NCI-H524 treated with DMSO at 0.1 percent for 48 hours (cell line): ENCODE measurements around the gene SCRN2.

Source experiments
- DNase-seq: peaks from one replicate; lab custom pipeline; 2025; lab: John Stamatoyannopoulos, UW

The SCRN2 gene

DNA sequence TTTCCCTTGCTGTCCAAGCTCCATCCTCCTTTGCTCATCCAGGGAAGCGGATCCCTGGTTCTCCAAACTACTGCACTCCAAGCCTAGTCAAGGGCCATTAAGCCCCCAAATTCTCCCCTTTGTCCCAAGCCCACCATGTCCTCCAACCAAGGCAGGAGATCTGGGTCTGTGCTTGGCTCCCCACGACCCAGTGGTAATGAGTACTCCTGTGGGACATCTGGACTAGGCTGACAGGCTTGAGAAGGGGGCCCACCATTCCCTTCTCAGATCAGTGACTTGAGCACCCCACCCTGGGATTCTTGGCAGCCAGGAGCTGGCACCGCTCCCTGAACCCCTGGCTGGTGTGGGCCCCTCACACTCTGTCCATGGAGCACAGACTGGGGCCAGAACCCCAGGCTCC is 36.6 kb downstream of the SCRN2 start:
- DNase-seq, result no peak

DNA sequence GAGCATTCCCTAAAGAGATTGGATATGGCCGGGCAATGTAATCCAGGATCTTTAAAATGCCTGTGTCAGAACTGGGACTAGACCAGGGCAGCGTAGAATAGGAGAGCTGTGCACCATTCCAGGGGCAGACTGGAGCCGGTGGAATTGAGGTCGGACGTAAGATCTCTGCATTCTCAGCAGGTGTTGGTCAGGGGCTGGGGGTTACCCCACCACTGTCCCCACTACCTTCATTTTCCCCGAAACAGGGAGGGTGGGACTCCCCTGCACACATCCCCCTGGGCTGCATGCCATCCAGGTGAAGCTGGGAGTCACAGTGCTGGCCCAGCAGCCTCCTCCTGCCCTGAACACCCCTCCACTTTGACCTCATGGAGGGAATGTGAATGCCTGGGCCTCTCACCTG is 37.3 kb downstream of the SCRN2 start:
- no peak for DNase-seq

DNA sequence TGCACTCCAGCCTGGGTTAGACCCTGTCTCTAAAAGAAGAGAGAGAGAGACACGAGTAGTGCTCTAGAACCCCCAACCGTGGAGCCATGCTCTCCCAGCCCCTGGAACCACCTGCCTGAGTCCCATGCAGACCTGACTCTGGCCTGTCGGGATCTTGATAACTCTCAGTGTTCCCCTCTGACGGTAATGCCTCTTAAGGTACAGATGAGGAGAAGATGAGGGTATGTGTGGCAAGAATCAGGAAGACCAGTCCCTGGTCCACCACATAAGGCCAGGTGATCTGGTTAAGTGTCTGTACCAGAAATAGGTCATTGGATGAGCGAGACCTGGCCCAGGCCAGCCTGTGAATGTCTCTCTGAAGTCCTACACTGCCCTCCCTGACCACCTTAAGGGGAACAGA is 37.9 kb downstream of the SCRN2 start:
- DNase-seq, result no peak

DNA sequence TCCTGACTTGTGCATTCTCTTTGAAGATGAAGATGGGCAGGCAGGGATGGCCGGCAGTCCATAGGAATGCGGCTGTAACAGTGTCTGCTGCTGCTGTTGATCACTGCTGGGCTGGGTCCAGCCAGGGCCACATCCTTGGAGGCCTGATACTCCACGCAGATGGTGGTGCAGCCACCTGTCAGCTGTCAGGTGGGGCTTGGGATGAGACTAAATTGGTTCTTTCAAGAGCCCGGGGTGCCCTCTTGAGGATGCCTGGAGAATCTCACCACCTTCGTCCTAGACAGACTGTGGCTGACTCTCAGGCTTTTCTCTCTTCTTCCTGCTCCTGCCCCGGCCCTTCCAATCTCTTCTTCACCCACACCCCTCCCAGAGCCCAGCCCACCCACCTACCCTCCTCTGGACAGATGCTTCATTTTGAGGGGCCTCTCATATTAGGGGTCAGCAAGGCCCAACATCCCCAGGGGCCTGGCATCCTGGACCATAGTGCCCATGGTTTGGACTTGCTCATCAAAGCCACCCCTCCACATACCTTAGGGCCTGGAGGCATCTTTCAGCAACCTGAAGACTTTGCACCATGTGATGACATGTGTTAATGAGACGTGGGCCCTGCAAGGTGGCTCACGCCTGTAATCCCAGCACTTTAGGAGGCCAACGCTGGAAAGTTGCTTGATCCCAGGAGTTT is 38.6 kb downstream of the SCRN2 start:
- DNase-seq, result peak; percentile 61

DNA sequence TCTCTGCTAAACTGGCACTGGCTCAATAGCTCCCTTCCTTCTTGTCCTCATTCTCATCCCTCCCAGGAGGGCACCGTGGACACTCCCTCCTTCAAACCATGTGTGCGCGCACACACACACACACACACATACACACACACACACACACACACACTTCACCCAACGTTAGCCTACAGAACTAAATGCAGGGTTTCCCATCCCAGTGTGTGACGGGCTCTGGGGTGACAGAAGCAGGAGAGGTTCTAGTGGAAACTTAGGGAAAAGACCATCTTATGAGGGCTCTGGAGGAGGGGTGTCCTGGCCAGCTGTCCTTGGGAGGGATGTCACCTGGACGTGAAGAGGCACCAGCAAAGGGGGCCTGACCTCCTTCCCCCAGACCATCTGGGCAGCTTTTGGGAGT is 39.2 kb downstream of the SCRN2 start:
- no peak for DNase-seq

DNA sequence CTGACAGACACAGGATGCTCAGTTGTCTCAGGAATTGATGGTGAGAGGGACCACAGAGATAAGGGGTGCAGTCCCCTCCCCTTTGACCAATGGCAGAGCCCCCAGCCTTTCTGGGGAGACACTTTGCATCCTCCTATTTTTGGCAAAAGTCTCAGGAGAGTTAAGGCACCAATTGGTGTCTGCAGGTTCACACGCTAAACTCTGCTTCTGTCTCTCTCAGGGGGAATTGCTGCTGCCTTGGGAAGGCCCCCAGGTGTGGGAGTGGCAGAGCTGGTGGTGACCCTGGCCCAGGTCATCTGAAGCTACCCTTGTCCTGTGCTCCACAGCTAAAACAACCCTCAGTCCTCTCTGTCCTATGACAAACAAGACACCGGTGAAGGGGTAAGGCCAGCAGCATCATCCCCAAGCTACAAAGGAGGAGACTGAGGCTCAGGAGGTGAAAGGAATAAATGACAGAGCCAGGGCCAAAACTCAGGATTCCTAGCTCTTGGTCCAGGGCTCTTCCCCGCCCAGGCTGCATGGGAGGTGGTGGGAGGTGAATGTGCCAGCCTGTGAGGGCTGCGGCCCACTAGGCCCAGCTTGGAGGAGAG is 39.8 kb downstream of the SCRN2 start:
- no peak for DNase-seq

DNA sequence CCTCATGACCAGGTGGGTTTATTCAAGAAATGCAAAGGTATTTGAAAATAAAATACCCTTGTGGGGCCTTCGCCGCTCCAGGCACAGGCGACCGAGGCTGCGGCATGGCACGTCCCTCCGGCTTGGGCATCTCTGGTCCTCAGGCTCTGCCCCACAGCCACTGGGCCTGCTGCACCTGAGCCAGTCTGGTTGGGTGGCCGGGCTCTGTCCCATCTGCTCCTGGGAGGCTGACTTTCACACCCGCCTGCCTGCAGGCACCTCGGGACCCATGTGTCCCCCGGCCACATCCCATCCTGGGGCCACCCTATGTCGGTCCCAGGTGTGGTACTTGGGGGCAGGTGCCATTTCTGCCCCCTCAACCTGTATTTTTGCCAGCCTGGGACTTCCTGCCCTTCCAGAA is 40.4 kb downstream of the SCRN2 start:
- DNase-seq, result no peak

DNA sequence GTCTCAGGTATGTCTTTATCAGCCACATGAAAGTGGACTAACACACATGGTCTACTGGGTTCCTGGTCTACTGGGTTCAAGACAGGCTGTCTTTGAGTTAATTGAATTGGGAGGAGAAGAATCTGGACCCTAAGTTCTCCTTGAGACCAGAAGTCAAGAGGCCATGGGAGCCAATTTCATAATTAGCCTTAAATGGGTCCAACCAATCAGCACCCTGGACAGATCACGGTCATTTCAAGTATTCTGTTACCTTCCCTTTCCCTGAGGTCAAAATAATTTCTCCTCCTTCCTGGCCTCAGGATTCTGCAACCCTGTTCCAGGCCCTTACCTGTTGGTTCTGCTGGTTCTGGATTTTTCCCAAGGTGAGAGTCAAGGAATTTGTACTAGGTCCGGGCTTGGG is 43.3 kb downstream of the SCRN2 start:
- no peak for DNase-seq

DNA sequence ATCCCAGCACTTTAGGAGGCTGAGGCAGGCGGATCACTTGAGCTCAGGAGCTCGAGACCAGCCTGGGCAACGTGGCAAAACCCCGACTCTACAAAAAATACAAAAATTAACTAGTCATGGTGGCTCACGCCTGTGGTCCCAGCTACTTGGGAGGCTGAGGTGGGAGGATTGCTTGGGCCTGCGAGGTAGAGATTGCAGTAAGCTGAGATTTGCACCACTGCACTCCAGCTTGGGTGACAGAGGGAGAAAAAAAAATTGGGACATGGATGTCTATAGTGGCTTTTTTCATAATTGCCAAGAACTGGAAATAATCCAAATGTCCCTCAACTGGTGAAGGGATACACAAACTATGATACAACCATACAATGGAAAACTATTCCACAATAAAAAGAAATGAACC is 48.1 kb downstream of the SCRN2 start:
- DNase-seq, result no peak

DNA sequence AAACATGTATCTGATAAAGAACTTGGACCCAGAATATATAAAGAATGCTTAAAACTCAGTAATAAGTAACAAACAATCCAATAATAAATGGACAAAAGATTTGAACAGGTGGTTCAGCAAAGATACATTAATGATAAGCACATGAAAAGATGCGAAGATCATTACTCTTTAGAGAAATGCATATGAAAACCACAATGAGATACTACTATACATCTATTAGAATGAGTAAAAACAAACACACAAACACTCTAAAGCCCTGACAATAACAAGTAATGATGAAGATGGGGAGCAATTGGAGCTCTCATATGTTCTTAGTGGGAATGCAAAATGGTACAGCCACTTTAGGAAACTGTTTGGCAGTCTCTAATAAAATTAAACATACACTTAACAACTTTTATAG is 48.6 kb downstream of the SCRN2 start:
- no peak for DNase-seq

DNA sequence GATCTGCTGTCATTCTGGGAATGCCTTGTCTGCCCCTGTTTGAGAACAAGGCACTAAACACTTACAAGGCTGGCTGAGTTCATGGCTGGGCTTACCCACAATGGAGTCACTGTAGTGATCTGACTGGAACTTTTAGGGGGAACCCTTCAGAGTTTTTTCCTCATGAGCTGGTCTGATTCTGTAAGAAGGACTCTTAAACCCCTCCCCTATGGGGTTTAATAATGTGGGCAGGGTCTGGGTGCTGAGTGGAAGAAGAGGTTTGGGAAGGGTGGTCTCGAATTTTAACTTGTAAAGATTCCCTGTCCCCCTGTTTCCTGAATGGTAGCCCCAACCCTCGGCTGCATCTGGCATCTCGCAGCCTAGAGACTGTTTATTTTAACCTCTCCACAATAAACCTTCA is 50.0 kb downstream of the SCRN2 start:
- no peak for DNase-seq

DNA sequence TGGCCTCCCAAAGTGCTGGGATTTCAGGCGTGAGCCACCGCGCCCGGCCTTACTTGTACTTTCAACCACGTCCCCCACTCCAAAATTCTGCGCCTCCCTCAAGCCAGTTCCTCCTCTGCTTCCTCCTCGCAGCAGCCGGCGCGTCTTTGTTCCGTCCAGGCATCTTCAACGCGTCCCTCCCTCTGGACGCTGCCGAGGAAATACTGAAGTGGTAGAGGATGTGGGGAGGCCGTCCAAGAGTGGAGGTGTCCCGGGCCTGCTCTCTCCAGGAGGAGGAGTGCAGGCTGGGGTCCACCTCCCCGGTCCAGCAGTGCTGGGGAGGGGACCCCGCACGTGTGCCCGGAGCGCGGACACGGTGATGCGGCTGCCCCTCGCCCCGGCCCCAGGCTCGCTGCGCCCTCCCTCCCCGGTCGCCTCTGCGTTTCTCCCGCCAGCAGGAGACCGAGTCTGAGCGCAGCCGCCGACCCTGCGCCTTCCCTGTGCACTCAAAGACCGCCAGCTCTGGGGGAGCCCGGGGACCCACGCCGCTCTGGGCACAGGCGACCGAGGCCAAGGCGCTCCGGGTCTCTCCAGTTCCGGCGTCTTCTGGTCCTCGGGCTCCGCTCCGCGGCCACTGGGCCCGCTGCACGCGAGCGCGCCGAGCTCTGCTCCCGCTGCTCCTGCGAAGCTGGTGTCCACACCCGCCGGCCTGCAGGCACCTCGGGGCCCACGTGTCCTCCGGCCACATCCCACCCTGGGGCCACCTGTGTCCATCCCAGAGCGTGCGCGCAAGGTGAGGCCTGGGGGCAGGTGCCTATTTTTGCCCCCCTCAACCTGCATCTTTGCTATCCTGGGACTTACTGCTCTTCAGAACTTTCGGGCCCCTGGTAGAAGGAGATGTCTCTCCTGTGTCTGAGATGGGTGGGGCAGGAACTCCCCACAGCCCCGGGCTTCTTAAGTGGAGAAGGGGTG is 51.2 kb downstream of the SCRN2 start:
- DNase-seq, result peak; percentile 45
